SK-N-SH treated with all-trans-retinoic acid at 6 μM for 48 hours (cell line): Measurements from ENCODE around the gene TMEM178A.

Experiments
- ARNTL ChIP-seq: fragments of 450-650 bp; formaldehyde crosslinking; IDR thresholded peaks from 2 replicates; pipeline ENCODE4 v1.5.0; 2020; ENCODE audit warnings: low read depth, mild to moderate bottlenecking, moderate library complexity, borderline replicate concordance
- SNAI2 ChIP-seq: fragments of 250-450 bp; sonication (Bioruptor Pico); IDR thresholded peaks from 2 replicates; pipeline ENCODE4 v1.5.0; 2020; ENCODE audit warnings: mild to moderate bottlenecking, moderate library complexity
- ZNF8 ChIP-seq: fragments of 450-650 bp; formaldehyde crosslinking; IDR thresholded peaks from 2 replicates; pipeline ENCODE4 v1.5.0; 2020; ENCODE audit warnings: mild to moderate bottlenecking, moderate library complexity

GRCh38 chr2:39723946-39724827 is 58.5 kb downstream of the TMEM178A start:
- TF ChIP-seq ZNF8 (no peak), SNAI2 (no peak), ARNTL (CRISPR knock-in tag) (no peak)
